ENCODE results near the gene KIRREL3. TPM values are rescaled to one million over a fixed set of nuclear protein-coding genes. Genes with fewer than 3 reads are reported as not detected.

The KIRREL3 gene
- total and polyA plus RNA-seq, 2 donors (not counting 3 experiments of a cell fraction or from before 2014, with no cell fraction given): not detected

DNA sequence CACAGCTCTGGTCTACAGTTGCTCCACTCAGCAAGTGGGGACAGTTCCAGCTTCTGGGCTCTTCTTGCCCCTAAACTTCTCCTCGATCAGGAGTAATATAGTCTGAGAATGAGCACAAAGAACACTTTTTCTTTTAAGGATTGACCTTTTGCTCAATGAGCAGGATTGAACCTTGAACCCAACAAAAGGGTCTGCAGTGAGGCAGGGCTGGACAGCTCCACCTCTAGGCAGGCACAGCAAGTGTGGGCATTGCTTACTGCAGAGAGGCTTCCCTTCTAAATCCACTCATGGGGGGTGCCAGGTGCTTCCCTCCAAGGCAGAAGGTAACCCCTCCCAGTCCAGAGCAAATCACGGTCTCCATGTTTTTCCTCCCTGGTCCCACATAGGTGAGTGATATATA lies 365.6 kb downstream of the KIRREL3 start:
- intact Hi-C loops (cut with micrococcal nuclease) (no loop called here), dilution Hi-C loops (cut with MboI; ENCODE audit: extremely low pct_ligation_motif_present, low sequenced_read_pairs) (no loop called here)
- Histone ChIP-seq H2AFZ (ENCODE audit: low read depth, low read length) (no peak overlapping the region), H3K4me1 (ENCODE audit: control insufficient read depth, extremely low read depth, insufficient read depth, low read length) (no peaks in the 10 kb centered on the region), H3K9ac (replicated peaks; ENCODE audit: extremely low read depth, insufficient read depth, low read length) (no peak overlapping the region), H3K79me2 (ENCODE audit: control insufficient read depth, insufficient read depth, low read length) (no peaks in the 10 kb centered on the region), H3K4me3 (replicated peaks in 1 of 3; ENCODE audit: insufficient read depth in 1 of 3, low read depth in 1 of 3, low read length in 3 of 3) (no peak overlapping the region), H3K27ac (ENCODE audit: insufficient read depth, low read depth, low read length) (no peak overlapping the region), H3K4me2 (ENCODE audit: insufficient read depth, low read length) (no peak overlapping the region), H3K27me3 (ENCODE audit: control insufficient read depth in 2 of 2, insufficient read depth in 2 of 2, low read length in 2 of 2) (no peaks in the 10 kb centered on the region), H3K9me1 (replicated peaks; ENCODE audit: control insufficient read depth, extremely low read depth, insufficient read depth, low read length) (no peaks in the 10 kb centered on the region), H3K9me3 (replicated peaks; ENCODE audit: control insufficient read depth, insufficient read depth, low read length) (no peaks in the 10 kb centered on the region), H3K36me3 (ENCODE audit: control insufficient read depth in 2 of 2, extremely low read depth in 1 of 2, insufficient read depth in 2 of 2, low read length in 2 of 2) (no peaks in the 10 kb centered on the region), H4K20me1 (replicated peaks; ENCODE audit: control insufficient read depth, extremely low read depth, insufficient read depth, low read length) (no peaks in the 10 kb centered on the region)
- POLR2A ChIA-PET: no interaction called here
- DNase-seq (ENCODE audit: low read depth, low spot score) (no peak), FAIRE-seq (no peak)
- TF ChIP-seq JUN (IDR thresholded peaks at IDR 0.05; ENCODE audit: borderline replicate concordance, insufficient read depth, insufficient read length, low read depth) (no peak), FOS (IDR thresholded peaks at IDR 0.05; ENCODE audit: borderline replicate concordance, insufficient read depth, low read length) (no peak)
- TF ChIP-seq, protein P1, sequence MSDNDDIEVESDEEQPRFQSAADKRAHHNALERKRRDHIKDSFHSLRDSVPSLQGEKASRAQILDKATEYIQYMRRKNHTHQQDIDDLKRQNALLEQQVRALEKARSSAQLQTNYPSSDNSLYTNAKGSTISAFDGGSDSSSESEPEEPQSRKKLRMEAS (IDR thresholded peaks at IDR 0.05; ENCODE audit: insufficient read depth, insufficient read length): no peak
- no TSS peak for BruUV-seq (replicated peaks)
- CTCF ChIA-PET: no interaction called here

DNA sequence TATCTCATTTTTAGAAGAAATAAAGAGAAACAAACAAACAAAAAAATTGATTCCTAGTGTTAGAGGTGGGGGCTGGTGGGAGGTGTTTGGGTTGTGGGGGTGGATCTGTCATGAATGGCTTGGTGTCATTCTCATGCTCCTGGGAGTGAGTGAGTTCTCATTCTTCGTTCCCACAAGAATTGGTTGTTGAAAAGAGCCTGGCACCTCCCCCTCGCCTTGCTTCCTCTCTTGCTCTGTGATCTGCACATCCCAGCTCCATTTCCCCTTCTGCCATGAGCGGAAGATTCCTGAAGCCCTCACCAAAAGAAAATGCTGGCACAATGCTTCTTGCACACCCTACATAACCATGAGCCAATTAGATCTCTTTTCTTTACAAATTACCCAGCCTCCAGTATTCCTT lies 367.2 kb downstream of the KIRREL3 start:
- H3K9me1 ChIP-seq (replicated peaks; ENCODE audit: control insufficient read depth, extremely low read depth, insufficient read depth, low read length): no peaks in the 10 kb centered on the region
- no peak overlapping the region for H2AFZ ChIP-seq (ENCODE audit: low read depth, low read length)
- TF ChIP-seq GATA2 (IDR thresholded peaks at IDR 0.05; ENCODE audit: insufficient read depth, insufficient read length, low read depth, low read length) (no peak), POLR2A (IDR thresholded peaks at IDR 0.05; ENCODE audit: low read depth, low read length) (no peak), MYC (IDR thresholded peaks at IDR 0.05; ENCODE audit: low read depth, low read length) (no peak), JUN (IDR thresholded peaks at IDR 0.05; ENCODE audit: borderline replicate concordance, insufficient read depth, insufficient read length, low read depth) (no peak)
- TF ChIP-seq, protein P2, sequence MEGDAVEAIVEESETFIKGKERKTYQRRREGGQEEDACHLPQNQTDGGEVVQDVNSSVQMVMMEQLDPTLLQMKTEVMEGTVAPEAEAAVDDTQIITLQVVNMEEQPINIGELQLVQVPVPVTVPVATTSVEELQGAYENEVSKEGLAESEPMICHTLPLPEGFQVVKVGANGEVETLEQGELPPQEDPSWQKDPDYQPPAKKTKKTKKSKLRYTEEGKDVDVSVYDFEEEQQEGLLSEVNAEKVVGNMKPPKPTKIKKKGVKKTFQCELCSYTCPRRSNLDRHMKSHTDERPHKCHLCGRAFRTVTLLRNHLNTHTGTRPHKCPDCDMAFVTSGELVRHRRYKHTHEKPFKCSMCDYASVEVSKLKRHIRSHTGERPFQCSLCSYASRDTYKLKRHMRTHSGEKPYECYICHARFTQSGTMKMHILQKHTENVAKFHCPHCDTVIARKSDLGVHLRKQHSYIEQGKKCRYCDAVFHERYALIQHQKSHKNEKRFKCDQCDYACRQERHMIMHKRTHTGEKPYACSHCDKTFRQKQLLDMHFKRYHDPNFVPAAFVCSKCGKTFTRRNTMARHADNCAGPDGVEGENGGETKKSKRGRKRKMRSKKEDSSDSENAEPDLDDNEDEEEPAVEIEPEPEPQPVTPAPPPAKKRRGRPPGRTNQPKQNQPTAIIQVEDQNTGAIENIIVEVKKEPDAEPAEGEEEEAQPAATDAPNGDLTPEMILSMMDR (IDR thresholded peaks at IDR 0.05; ENCODE audit: extremely low read depth in 1 of 2, insufficient read depth in 1 of 2, low read depth in 1 of 2, low read length in 2 of 2): no peak
- BruUV-seq (replicated peaks): no TSS peak
- no peak for DNase-seq (ENCODE audit: low read depth, low spot score)
- intact Hi-C loops (cut with micrococcal nuclease) (no loop called here), dilution Hi-C loops (cut with MboI; ENCODE audit: extremely low pct_ligation_motif_present, low sequenced_read_pairs) (no loop called here)
- ChIA-PET POLR2A (no interaction called here), CTCF (no interaction called here)
- H3K9me3 ChIP-seq (replicated peaks; ENCODE audit: control insufficient read depth, insufficient read depth, low read length): no peaks in the 10 kb centered on the region
- FAIRE-seq: no peak
- no peaks in the 10 kb centered on the region for H3K27me3 ChIP-seq (ENCODE audit: control insufficient read depth in 2 of 2, insufficient read depth in 2 of 2, low read length in 2 of 2)
- no peaks in the 10 kb centered on the region for H3K79me2 ChIP-seq (ENCODE audit: control insufficient read depth, insufficient read depth, low read length)
- H3K4me3 ChIP-seq (replicated peaks in 1 of 3; ENCODE audit: insufficient read depth in 1 of 3, low read depth in 1 of 3, low read length in 3 of 3): no peak overlapping the region
- H3K4me1 ChIP-seq (ENCODE audit: control insufficient read depth, extremely low read depth, insufficient read depth, low read length): no peaks in the 10 kb centered on the region
- H4K20me1 ChIP-seq (replicated peaks; ENCODE audit: control insufficient read depth, extremely low read depth, insufficient read depth, low read length): no peaks in the 10 kb centered on the region
- H3K9ac ChIP-seq (replicated peaks; ENCODE audit: extremely low read depth, insufficient read depth, low read length): no peak overlapping the region
- H3K4me2 ChIP-seq (ENCODE audit: insufficient read depth, low read length): no peak overlapping the region
- H3K36me3 ChIP-seq (ENCODE audit: control insufficient read depth in 2 of 2, extremely low read depth in 1 of 2, insufficient read depth in 2 of 2, low read length in 2 of 2): no peaks in the 10 kb centered on the region
- no peak overlapping the region for H3K27ac ChIP-seq (ENCODE audit: insufficient read depth, low read depth, low read length)

Data from endothelial cell of umbilical vein (primary cell).